HG02981 (cell line): Measurements from ENCODE around the gene ASB18.

Experiments used
- ATAC-seq: cut with Tn5 transposase; IDR thresholded peaks from one replicate; pipeline ENCODE4 v1.9.1; 2021; ENCODE audit warnings: mild to moderate bottlenecking, moderate library complexity; ENCODE audit not compliant: unreplicated experiment

Gene ASB18

GRCh38 chr2:236242057-236242495 is 22.1 kb downstream of the ASB18 start:
- ATAC-seq = no peak

DNA sequence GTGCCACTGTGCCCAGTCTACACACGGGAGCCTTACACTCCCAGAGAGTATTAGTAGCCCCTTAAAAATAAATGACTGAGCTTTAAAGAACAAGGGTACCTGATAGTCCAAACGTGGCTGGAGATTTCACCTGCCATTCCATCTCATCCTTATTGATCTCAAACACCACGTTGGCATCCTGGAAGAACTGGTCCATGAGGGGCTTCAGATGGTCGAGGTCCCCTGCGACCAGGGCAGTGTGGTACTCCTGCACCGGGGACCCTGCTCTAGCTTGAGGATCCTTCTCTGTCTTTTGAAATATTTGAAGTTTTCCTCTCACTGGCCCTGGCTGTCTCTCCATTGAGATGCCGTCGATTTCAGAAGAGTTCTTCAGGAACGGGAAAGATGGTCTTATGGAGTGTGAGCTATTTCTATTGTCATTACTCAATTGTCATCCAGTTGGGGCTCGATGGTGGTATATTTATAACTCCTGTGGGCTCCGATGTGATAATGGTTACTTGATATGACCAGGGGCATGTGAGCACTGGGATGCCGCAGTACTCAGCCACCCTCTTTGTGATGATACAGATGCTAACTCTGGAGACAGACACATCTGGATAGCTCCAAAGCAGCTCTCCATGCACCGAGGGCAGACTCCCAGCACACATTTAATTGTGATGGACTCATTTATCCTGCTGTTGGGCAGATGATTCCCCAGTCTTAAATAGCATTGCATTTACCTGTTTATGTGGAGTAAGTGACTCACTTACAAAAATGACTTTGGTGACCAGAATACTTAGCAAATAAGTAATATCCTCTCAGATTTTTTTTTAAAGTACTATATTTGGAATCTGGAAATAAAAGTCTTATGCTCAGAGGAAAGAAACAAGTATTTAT is 22.8 kb downstream of the ASB18 start:
- ATAC-seq = no peak

DNA sequence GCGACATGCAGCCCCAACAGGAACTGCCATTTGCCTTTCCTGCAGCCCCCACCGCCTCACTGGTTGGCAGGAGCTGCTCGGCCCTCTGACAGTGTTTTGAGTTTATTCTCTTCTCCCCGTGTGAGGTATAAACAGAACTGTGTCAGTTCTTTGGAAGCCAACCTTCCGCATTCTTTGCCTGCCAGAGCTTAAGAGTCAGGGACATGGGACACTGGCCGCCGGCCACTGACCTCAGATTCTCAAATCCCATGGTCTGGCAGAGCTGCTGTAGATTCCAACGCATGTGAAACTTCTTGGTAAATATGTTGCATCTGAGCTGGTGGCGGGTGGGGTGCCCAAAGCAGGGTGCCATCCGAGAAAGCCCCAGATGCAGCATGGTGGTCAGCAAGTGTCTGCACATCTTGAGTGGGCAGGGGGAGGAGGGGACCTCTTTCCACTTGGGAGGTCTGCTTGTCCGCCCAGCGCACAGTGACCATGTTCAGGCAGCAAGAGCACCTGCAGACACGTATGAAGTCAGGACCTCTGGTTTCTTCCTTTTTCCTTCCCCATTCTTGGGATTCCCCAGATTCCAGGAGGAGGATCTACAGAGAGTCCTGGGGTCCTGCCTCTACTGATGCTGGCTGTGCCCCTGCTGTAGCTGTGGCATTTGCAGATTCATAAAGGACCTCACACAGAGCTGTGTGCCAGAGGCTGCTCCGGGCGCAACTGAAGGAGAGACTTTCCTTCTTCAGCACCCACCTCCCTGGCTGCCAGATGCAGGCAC is 23.8 kb downstream of the ASB18 start:
- no peak for ATAC-seq

DNA sequence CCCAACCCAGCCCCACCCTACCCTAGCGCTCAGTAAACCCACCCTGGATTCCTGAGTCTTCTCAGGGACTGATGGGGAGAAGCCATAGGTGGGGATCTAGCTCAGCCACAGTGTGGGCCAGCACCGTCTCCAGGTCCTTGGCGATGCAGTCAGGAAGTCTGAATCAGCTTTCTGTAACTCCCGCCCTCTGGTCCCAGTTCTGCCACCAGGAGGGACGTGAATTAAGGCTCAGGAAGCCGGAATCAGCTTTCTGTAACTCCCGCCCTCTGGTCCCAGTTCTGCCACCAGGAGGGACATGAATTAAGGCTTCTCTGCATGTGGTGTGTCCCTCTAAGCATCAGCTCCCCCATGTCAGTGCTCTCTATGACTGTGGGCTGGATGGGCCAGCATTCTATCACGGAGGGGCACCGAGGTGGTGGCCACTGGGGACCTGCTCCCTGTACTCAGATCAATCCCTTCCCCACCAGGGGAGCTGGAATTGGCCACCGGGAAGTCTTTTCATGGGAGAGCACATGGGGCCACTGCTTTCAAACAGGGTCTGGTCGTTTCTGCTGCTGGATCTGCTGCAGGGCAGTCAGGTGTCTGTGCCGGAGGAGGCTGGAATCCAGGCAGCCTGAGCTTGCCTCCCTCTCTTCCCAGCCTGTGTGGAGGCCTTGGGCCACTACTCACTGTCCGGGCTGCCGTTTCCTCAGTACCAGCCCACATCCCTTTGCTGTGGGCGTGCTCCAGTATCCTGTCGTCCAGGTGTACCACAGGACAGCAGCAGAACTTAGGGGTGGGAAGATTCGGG is 24.7 kb downstream of the ASB18 start:
- no peak for ATAC-seq

GRCh38 chr2:236238751-236239150 is 25.5 kb downstream of the ASB18 start:
- ATAC-seq = no peak

- no peak for ATAC-seq
These were observed 26.6 kb downstream of the ASB18 start for GRCh38 chr2:236237468-236238190.

- ATAC-seq = no peak
These were observed 27.4 kb downstream of the ASB18 start for GRCh38 chr2:236236559-236237452.

GRCh38 chr2:236229186-236229585 is 35.0 kb downstream of the ASB18 start:
- ATAC-seq = no peak

DNA sequence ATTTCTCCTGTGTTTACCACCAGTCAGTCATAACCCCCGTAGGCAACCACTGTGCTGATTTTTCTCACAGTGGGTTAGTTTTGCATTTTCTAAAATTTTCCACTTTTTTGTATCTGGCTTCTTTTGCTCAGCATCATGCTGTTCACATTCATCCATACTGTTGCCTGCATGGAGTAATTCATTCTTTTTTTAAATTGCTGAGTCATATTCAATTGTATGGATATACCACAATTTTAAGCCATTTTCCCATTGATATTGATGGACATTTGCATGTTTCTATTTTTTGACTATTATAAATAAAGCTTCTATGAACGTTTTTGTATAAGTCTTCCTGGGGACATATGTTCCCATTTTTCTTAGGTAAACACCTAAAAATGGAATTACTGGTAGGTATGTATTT is 40.5 kb downstream of the ASB18 start:
- no peak for ATAC-seq

GRCh38 chr2:236221798-236222197 is 42.4 kb downstream of the ASB18 start:
- no peak for ATAC-seq

DNA sequence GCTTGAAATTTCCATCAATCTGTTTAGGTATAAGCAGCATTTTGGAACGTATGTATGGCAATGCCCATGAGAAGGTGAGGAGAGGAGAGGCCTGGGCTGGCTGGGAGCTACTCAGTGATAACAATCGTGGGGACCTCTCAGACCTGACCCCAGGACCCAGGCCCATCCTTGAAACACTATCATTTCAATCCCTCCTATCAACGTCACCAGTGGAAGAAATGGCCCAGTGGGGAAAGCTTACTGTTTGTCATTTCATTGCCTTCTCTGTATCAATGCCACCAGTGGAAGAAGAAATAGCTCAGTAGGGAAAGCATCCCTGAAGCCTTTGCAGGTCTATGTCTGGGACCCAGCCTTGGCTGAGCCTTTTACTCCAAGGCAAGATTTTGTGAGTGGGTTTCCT is 44.8 kb downstream of the ASB18 start:
- no peak for ATAC-seq

GRCh38 chr2:236217926-236218325 is 46.3 kb downstream of the ASB18 start:
- no peak for ATAC-seq

GRCh38 chr2:236216711-236217110 is 47.5 kb downstream of the ASB18 start:
- no peak for ATAC-seq

- no peak for ATAC-seq
These were observed 48.4 kb downstream of the ASB18 start for GRCh38 chr2:236215761-236216333.

GRCh38 chr2:236215196-236215595 is 49.0 kb downstream of the ASB18 start:
- no peak for ATAC-seq

- no peak for ATAC-seq
These were observed 49.7 kb downstream of the ASB18 start for GRCh38 chr2:236214376-236214995.

GRCh38 chr2:236211296-236211695 is 52.9 kb downstream of the ASB18 start:
- ATAC-seq = no peak

DNA sequence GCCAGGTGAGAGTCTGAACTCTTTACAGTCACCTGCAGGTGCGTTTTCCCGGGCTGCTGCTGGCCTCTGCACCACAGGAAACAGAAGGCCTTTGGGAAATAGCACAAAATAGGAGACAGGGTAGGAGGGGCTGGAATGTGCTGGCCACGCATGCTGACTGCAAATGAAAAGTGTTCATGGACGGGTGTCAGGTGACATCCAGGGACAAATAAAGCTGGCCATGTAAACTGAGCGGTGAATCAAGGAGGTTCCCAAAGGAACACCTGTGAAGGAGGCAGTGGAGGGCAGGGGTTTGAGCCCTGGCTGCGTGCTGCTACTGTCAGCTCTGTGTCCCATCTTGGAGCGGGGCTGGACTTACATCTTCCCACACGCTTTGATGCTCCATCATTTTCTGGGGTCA is 53.7 kb downstream of the ASB18 start:
- ATAC-seq = no peak

GRCh38 chr2:236209996-236210395 is 54.2 kb downstream of the ASB18 start:
- ATAC-seq = no peak
